Small intestine (tissue), 7 donors: ENCODE measurements around the gene TRIM13. TPM values are rescaled to one million over a fixed set of nuclear protein-coding genes. Genes with fewer than 3 reads are reported as not detected.
"Not testable (repeated sequence)": the region's sequence is repeated elsewhere in the genome, so short reads cannot be mapped to it uniquely, and the experiment has no call there.

Experiments
- DNase-seq, 2 donors: peaks; one replicate each; pipeline versions ENCODE4 v3.0.0 to v3.0.0-alpha.2; 2013
- FAIRE-seq: peaks from 2 replicates; lab custom pipeline; 2012; peaks lifted over from hg19 to GRCh38; lab: Jason Lieb, UNC
- H3K27ac ChIP-seq, 3 donors: one replicate each; pipeline ENCODE4 v1.5.1; 2013; ENCODE audit warnings: low read length in 2 of 3, mild to moderate bottlenecking in 2 of 3, control low read depth in 1 of 3, inconsistent platforms in 1 of 3, low read depth in 1 of 3, moderate library complexity in 1 of 3
- H3K27me3 ChIP-seq, 3 donors: one replicate each; pipeline ENCODE4 v1.6.1; 2013; ENCODE audit warnings: low read length in 3 of 3, inconsistent platforms in 1 of 3; ENCODE audit not compliant: control insufficient read depth in 3 of 3, insufficient read depth in 3 of 3
- H3K36me3 ChIP-seq, 3 donors: one replicate each; pipeline ENCODE4 v1.6.1; 2013; ENCODE audit warnings: low read length in 3 of 3, inconsistent platforms in 1 of 3, low read depth in 1 of 3, mild to moderate bottlenecking in 1 of 3, moderate library complexity in 1 of 3; ENCODE audit not compliant: control insufficient read depth in 3 of 3, insufficient read depth in 2 of 3
- H3K4me1 ChIP-seq, 3 donors: one replicate each; pipeline ENCODE4 v1.6.1; 2013; ENCODE audit warnings: low read length in 2 of 3, inconsistent platforms in 1 of 3, low read depth in 1 of 3, mild to moderate bottlenecking in 1 of 3, moderate library complexity in 1 of 3; ENCODE audit not compliant: control insufficient read depth in 3 of 3, insufficient read depth in 2 of 3
- H3K4me3 ChIP-seq, 3 donors: one replicate each; pipeline ENCODE4 v1.5.1; 2013; ENCODE audit warnings: low read length in 3 of 3, control low read depth in 1 of 3, inconsistent platforms in 1 of 3, low read depth in 1 of 3, mild to moderate bottlenecking in 1 of 3, moderate library complexity in 1 of 3
- H3K9me3 ChIP-seq, 2 donors: one replicate each; pipeline ENCODE4 v1.6.1; 2013; ENCODE audit warnings: low read depth in 1 of 2, low read length in 1 of 2; ENCODE audit not compliant: control insufficient read depth in 2 of 2, insufficient read depth in 1 of 2
- WGBS, 3 donors: extraction: QIAGEN DNeasy Blood & Tissue Kit; methylation state at CpG; one replicate each; pipeline ENCODE4 v1.1.7; 2013; 5-methylcytosine and 5-hydroxymethylcytosine counted together
- polyA plus RNA-seq, 4 donors: library from polyadenylated mRNA; stranded (reverse) in 3 of 4; unstranded in 1 of 4; fragments of 200-250 nt in 3 of 4; fragments of 120-200 nt in 1 of 4; gene quantifications; one replicate each; pipeline versions ENCODE4 v1.2.1 to v1.2.3, GENCODE V29; 2013
- donor health status: healthy with polysubstance abuse.
- donor health status: control.
- donor health status: control.
- donor health status: Bipolar disorder and iron deficiency.
- donor health status: healthy.

Gene TRIM13
- polyA plus RNA-seq, 4 donors = 9.2 to 31.5 (median 10.9) TPM

DNA sequence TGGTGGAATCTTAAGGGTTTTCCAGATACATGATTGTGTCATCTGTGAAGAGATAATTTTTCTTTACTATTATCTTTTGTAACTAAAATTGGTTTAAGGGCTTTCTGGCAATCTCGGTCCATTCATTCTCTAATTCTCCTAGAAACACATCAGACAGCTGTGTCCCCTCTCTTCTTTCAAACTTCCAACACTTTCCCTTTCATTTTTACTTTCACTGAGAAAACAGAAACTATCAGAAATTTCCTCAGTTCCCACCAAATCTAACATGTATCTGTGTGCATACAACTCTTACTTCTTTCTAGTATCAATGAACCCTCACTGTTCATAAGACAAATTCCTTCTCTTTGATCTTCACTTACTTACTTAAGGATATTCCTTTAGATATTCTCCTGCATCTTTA is 58.6 kb downstream of the TRIM13 start:
- FAIRE-seq (no peak), DNase-seq (no peak)
- 76 to 87% (median 82%) methylated on average over 1 of the region's 1 CpG for WGBS, 3 donors

DNA sequence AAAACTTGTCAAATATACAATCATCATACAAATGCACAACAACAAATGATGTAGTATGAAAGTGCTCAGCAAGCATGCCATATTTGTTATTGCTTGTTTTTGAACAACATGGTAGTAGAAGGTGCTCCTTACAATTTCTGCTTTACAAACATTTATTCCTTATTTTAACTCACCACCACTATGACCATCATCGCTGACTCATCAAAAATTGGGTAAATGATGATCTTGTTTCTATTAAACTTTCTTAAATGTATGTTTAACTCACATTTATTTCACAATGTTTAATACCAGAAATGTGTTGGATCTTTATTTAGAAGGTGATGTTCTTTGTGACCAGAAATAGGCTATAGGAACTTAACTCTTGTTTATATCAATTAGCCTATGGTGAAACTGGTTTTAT is 63.9 kb downstream of the TRIM13 start:
- no peak for DNase-seq
- Histone ChIP-seq H3K36me3 (peaks cover 0 to 14% (median 3%) of the 10 kb centered on the region in 3 donors), H3K4me1 (no peaks in the 10 kb centered on the region), H3K4me3 (no peak overlapping the region), H3K27me3 (no peaks in the 10 kb centered on the region), H3K27ac (no peak overlapping the region), H3K9me3 (no peaks in the 10 kb centered on the region)
- 97% methylated on average over 1 of the region's 1 CpG for WGBS, 3 donors
- FAIRE-seq = no peak

More for the DNA sequence above, 58.6 kb downstream of the TRIM13 start:
- H3K36me3 ChIP-seq = peaks cover 0 to 10% (median 3%) of the 10 kb centered on the region in 3 donors
- no peak overlapping the region for H3K4me3 ChIP-seq
- H3K27ac ChIP-seq = no peak overlapping the region
- peaks cover 0 to 6% of the 10 kb centered on the region in 2 donors for H3K9me3 ChIP-seq
- no peaks in the 10 kb centered on the region for H3K27me3 ChIP-seq
- H3K4me1 ChIP-seq = no peaks in the 10 kb centered on the region

DNA sequence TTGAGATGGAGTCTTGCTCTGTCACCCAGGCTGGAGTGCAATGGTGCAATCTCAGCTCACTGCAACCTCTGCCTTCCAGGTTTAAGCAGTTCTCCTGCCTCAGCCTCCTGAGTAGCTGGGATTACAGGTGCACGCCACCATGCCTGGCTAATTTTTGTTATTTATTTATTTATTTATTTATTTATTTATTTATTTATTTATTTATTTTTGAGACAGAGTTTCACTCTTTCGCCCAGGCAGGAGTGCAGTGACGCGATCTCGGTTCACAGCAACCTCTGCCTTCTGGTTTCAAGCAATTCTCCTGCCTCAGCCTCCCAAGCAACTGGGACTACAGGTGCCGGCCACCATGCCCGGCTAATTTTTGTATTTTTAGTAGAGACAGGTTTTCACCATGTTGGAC is 65.5 kb downstream of the TRIM13 start:
- FAIRE-seq, H3K9me3 ChIP-seq, H3K27me3 ChIP-seq, DNase-seq, H3K4me1 ChIP-seq, H3K27ac ChIP-seq, H3K4me3 ChIP-seq: not testable (repeated sequence)
- 97 to 99% (median 98%) methylated on average over 7 of the region's 7 CpGs for WGBS, 3 donors
- H3K36me3 ChIP-seq = peaks cover 3 to 17% (median 3%) of the 10 kb centered on the region in 3 donors

DNA sequence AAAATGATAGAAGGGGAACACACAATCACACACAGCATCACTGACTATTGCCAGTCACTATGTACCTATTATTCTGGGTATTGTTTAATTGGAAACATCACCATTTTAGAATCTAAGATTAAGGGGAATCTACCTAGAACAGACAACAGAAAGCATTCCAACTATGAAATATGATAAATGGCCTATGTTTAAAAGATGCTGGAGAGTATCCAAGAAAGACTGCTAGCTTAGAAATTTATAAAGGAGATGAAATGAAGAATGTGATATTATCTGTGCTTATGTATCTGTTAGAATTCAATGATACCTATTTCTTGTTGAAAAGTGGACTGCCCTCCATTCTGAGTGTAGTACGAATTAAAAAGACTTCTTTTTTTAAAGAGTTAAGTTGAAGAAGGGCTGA is 68.9 kb downstream of the TRIM13 start:
- Histone ChIP-seq H3K27ac (no peak overlapping the region), H3K4me3 (no peak overlapping the region), H3K4me1 (no peaks in the 10 kb centered on the region), H3K27me3 (no peaks in the 10 kb centered on the region), H3K36me3 (peaks cover 3 to 16% (median 3%) of the 10 kb centered on the region in 3 donors), H3K9me3 (no peaks in the 10 kb centered on the region)
- DNase-seq (no peak), FAIRE-seq (no peak)
- 86 to 96% (median 87%) methylated on average over 1 of the region's 1 CpG for WGBS, 3 donors

Other genes starting within 250 kb of the TRIM13 start
- gene KPNA3, start 204.4 kb upstream of the TRIM13 start, polyA plus RNA-seq = 10 to 100 TPM; 14.3 to 24.5 (median 15.0) TPM
- gene SPRYD7, start 60.7 kb upstream of the TRIM13 start, polyA plus RNA-seq = 10 to 100 TPM in 1 of 4 donors, 1 to 10 TPM in 3; 7.0 to 11.9 (median 7.7) TPM
- gene KCNRG, start 18.4 kb downstream of the TRIM13 start, polyA plus RNA-seq = under 1 TPM in 2 of 4 donors, not detected in 2; 0.36 to 0.74 TPM